Spleen (tissue), 7 donors: ENCODE results near the gene TEP1.
A peak's percentile ranks its signal among the peaks of the same experiment; 100 is the strongest.

ENCODE experiments used
- POLR2A ChIP-seq, 3 donors: fragments of 450-650 bp; IDR thresholded peaks; one replicate each; pipeline ENCODE4 v1.5.1; 2017; ENCODE audit warnings: antibody characterized with exemption in 3 of 3, mild to moderate bottlenecking in 1 of 3
- TF ChIP-seq, protein P1 (sequence below), 11 experiments: fragments of 200-600 bp in 7 of 11; fragments of 450-650 bp in 4 of 11; sonication (generic) in 4 of 11; IDR thresholded peaks in 8 of 11; conservative IDR thresholded peaks in 3 of 11; 1 replicate in 7 of 11; 2 replicates in 4 of 11; pipeline versions ENCODE4 v1.4.0 to v1.8.0; 2016 to 2021; ENCODE audit warnings: antibody characterized with exemption in 11 of 11, inconsistent platforms in 4 of 11, mild to moderate bottlenecking in 1 of 11
- donor health status: DM: no; HTN: no; CAD: no; lungs with moderate emphysema.
- donor health status: DM: no; HTN: no; CAD: no.
- donor health status: DM: no; HTN: no; CAD: no.

DNA sequence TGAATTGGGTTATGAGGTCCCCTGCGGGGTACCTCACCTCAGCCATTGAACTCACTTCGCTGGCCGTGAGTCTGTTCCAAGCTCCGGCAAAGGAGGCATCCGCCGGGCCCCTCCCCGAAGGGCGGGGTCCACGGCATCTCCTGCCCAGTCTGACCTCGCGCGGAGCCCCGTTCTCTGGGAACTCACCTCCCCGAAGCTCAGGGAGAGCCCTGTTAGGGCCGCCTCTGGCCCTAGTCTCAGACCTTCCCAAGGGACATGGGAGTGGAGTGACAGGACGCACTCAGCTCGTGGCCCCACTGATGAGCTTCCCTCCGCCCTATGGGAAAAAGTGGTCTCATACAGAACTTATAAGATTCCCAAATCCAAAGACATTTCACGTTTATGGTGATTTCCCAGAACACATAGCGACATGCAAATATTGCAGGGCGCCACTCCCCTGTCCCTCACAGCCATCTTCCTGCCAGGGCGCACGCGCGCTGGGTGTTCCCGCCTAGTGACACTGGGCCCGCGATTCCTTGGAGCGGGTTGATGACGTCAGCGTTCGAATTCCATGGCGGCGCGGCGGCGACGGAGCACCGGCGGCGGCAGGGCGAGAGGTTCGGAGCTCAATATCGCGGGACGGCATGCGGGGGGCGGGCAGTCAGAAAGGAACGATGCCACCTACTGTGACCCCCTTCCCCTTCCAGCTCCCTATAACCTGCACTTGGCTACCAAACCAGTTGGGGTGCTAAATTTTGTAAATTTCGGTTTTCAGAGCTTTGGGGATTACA, 70.0 kb downstream of the TEP1 start, which contains the start of gene PARP2:
- TF ChIP-seq, protein P1, sequence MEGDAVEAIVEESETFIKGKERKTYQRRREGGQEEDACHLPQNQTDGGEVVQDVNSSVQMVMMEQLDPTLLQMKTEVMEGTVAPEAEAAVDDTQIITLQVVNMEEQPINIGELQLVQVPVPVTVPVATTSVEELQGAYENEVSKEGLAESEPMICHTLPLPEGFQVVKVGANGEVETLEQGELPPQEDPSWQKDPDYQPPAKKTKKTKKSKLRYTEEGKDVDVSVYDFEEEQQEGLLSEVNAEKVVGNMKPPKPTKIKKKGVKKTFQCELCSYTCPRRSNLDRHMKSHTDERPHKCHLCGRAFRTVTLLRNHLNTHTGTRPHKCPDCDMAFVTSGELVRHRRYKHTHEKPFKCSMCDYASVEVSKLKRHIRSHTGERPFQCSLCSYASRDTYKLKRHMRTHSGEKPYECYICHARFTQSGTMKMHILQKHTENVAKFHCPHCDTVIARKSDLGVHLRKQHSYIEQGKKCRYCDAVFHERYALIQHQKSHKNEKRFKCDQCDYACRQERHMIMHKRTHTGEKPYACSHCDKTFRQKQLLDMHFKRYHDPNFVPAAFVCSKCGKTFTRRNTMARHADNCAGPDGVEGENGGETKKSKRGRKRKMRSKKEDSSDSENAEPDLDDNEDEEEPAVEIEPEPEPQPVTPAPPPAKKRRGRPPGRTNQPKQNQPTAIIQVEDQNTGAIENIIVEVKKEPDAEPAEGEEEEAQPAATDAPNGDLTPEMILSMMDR (IDR thresholded peaks at IDR 0.05 in 8 of 11, conservative IDR thresholded peaks at IDR 0.05 in 3 of 11): peak in 2 of 11 experiments; percentile 14 to 24
- peak in 2 of 3 donors; percentile 68 to 88 for TF ChIP-seq POLR2A (IDR thresholded peaks at IDR 0.05)
